Glutamatergic neuron (in vitro differentiated cells): ENCODE data around the gene PTPRR. TPM values are rescaled to one million over a fixed set of nuclear protein-coding genes. Genes with fewer than 3 reads are reported as not detected.

ENCODE experiments used
- DNase-seq: peaks from one replicate; pipeline ENCODE4 v3.0.0; 2022
- H3K27ac Mint-ChIP-seq: one replicate; pipeline ENCODE4 v1.8.0; 2020; ENCODE audit warnings: mild to moderate bottlenecking, mixed read lengths, inconsistent platforms; ENCODE audit not compliant: unreplicated experiment
- H3K27me3 Mint-ChIP-seq: one replicate; pipeline ENCODE4 v1.8.0; 2020; ENCODE audit warnings: mild to moderate bottlenecking, moderate library complexity, mixed read lengths, inconsistent platforms; ENCODE audit not compliant: unreplicated experiment
- H3K36me3 Mint-ChIP-seq: one replicate; pipeline ENCODE4 v1.8.0; 2020; ENCODE audit warnings: mild to moderate bottlenecking, mixed read lengths, inconsistent platforms; ENCODE audit not compliant: unreplicated experiment
- H3K4me1 Mint-ChIP-seq: one replicate; pipeline ENCODE4 v1.8.0; 2020; ENCODE audit warnings: mild to moderate bottlenecking, low read depth, mixed read lengths, inconsistent platforms; ENCODE audit not compliant: unreplicated experiment
- H3K4me3 Mint-ChIP-seq: one replicate; pipeline ENCODE4 v1.8.0; 2020; ENCODE audit warnings: mild to moderate bottlenecking, mixed read lengths, inconsistent platforms; ENCODE audit not compliant: unreplicated experiment
- H3K9me3 Mint-ChIP-seq: one replicate; pipeline ENCODE4 v1.8.0; 2020; ENCODE audit warnings: mild to moderate bottlenecking, moderate library complexity, mixed read lengths, inconsistent platforms; ENCODE audit not compliant: unreplicated experiment
- CTCF ChIP-seq: fragments of 200-600 bp; sonication (generic); IDR thresholded peaks from one replicate; pipeline ENCODE4 v1.5.0; 2021; ENCODE audit not compliant: partially characterized antibody, unreplicated experiment
- total RNA-seq: library from RNA; stranded (reverse); fragmentation: NEBNext Ultra II Directional; extraction: Animal tissue kit (Norgen Biotek cat#: 25700); gene quantifications from one replicate; pipeline ENCODE4 v1.2.1, GENCODE V29; 2021; ENCODE audit not compliant: unreplicated experiment

Gene PTPRR
- total RNA-seq, 1 donor from 2014 or later: 0.34 TPM

- no peak for TF ChIP-seq CTCF
- Mint-ChIP-seq H3K4me3 (no peak overlapping the region), H3K27me3 (no peaks in the 10 kb centered on the region), H3K9me3 (no peaks in the 10 kb centered on the region), H3K4me1 (no peaks in the 10 kb centered on the region), H3K27ac (no peak overlapping the region), H3K36me3 (no peaks in the 10 kb centered on the region)
- no peak for DNase-seq
Observed at GRCh38 chr12:70880744-70881143, 39.8 kb downstream of the PTPRR start.

- Mint-ChIP-seq H3K9me3 (no peaks in the 10 kb centered on the region), H3K27ac (no peak overlapping the region), H3K36me3 (no peaks in the 10 kb centered on the region), H3K4me1 (no peaks in the 10 kb centered on the region), H3K4me3 (no peak overlapping the region), H3K27me3 (no peaks in the 10 kb centered on the region)
- TF ChIP-seq CTCF: no peak
- no peak for DNase-seq
Observed at GRCh38 chr12:70876952-70877351, 43.6 kb downstream of the PTPRR start.

- Mint-ChIP-seq H3K9me3 (no peaks in the 10 kb centered on the region), H3K27ac (no peak overlapping the region), H3K27me3 (no peaks in the 10 kb centered on the region), H3K4me3 (no peak overlapping the region), H3K36me3 (no peaks in the 10 kb centered on the region), H3K4me1 (no peaks in the 10 kb centered on the region)
- no peak for TF ChIP-seq CTCF
- DNase-seq: no peak
Observed at GRCh38 chr12:70875628-70876027, 44.9 kb downstream of the PTPRR start.

- Mint-ChIP-seq H3K27me3 (no peaks in the 10 kb centered on the region), H3K4me3 (no peak overlapping the region), H3K27ac (no peak overlapping the region), H3K36me3 (no peaks in the 10 kb centered on the region), H3K9me3 (no peaks in the 10 kb centered on the region), H3K4me1 (peaks cover 2% of the 10 kb centered on the region)
- DNase-seq: no peak
- TF ChIP-seq CTCF: no peak
Observed at GRCh38 chr12:70854881-70855568, 65.5 kb downstream of the PTPRR start.

- Mint-ChIP-seq H3K27ac (no peak overlapping the region), H3K9me3 (no peaks in the 10 kb centered on the region), H3K27me3 (no peaks in the 10 kb centered on the region), H3K36me3 (no peaks in the 10 kb centered on the region), H3K4me3 (no peak overlapping the region), H3K4me1 (peaks cover 2% of the 10 kb centered on the region)
- no peak for DNase-seq
- no peak for TF ChIP-seq CTCF
Observed at GRCh38 chr12:70854138-70854537, 66.4 kb downstream of the PTPRR start.
